Muscle of leg (tissue), 11 donors: Measurements from ENCODE around the gene HCRTR1. TPM values are rescaled to one million over a fixed set of nuclear protein-coding genes. Genes with fewer than 3 reads are reported as not detected.

ENCODE experiments used
- DNase-seq: peaks from one replicate; pipeline ENCODE4 v3.0.0; 2013
- H3K27ac ChIP-seq: one replicate; pipeline ENCODE4 v1.5.1; 2013; ENCODE audit warnings: mild to moderate bottlenecking, low read length, control low read depth
- H3K27me3 ChIP-seq: one replicate; pipeline ENCODE4 v1.6.1; 2013; ENCODE audit warnings: low read length; ENCODE audit not compliant: control insufficient read depth, insufficient read depth
- H3K36me3 ChIP-seq: one replicate; pipeline ENCODE4 v1.6.1; 2013; ENCODE audit warnings: low read length; ENCODE audit not compliant: control insufficient read depth, insufficient read depth
- H3K4me1 ChIP-seq: one replicate; pipeline ENCODE4 v1.6.1; 2013; ENCODE audit warnings: low read length; ENCODE audit not compliant: control insufficient read depth, insufficient read depth
- H3K4me3 ChIP-seq: one replicate; pipeline ENCODE4 v1.5.1; 2013; ENCODE audit warnings: low read length, control low read depth
- H3K9me3 ChIP-seq: replicated peaks from 2 replicates; pipeline ENCODE4 v1.6.1; 2013; ENCODE audit warnings: low read depth, low read length; ENCODE audit not compliant: control insufficient read depth
- WGBS: methylation state at CpG from one replicate; pipeline ENCODE4 v1.1.5; 2013; ENCODE audit warnings: missing lambda C conversion rate; ENCODE audit not compliant: insufficient coverage; 5-methylcytosine and 5-hydroxymethylcytosine counted together
- polyA plus RNA-seq, 8 donors: library from polyadenylated mRNA; unstranded; fragments of 120-200 nt; gene quantifications; one replicate each; pipeline versions ENCODE4 v1.2.1 to v1.2.3, GENCODE V29; 2013; ENCODE audit warnings: inconsistent platforms in 1 of 8, low replicate concordance in 1 of 8; ENCODE audit not compliant: insufficient read length in 8 of 8, insufficient read depth in 1 of 8
- total RNA-seq: library from RNA; stranded (reverse); fragments of 120-200 nt; gene quantifications from one replicate; pipeline ENCODE4 v1.2.4, GENCODE V29; 2013

The HCRTR1 gene
- total and polyA plus RNA-seq, 9 donors = 0.04 to 0.37 (median 0.16) TPM

GRCh38 chr1:31587720-31588423 is 29.6 kb upstream of the HCRTR1 start:
- H3K27ac ChIP-seq = no peak overlapping the region
- peaks cover 19% of the 10 kb centered on the region for H3K27me3 ChIP-seq
- 60% methylated on average over 12 of the region's 14 CpGs for WGBS
- no peaks in the 10 kb centered on the region for H3K9me3 ChIP-seq
- no peak for DNase-seq
- H3K36me3 ChIP-seq = no peaks in the 10 kb centered on the region
- H3K4me3 ChIP-seq = no peak overlapping the region
- H3K4me1 ChIP-seq = peaks cover 58% of the 10 kb centered on the region

- Histone ChIP-seq H3K4me1 (peaks cover 47% of the 10 kb centered on the region), H3K27me3 (peaks cover 19% of the 10 kb centered on the region), H3K27ac (peak overlapping the region; percentile 56), H3K36me3 (no peaks in the 10 kb centered on the region), H3K9me3 (no peaks in the 10 kb centered on the region), H3K4me3 (peak overlapping the region; percentile 16)
- 11% methylated on average over 59 of the region's 62 CpGs for WGBS
- peak; percentile 46 for DNase-seq
Observed at GRCh38 chr1:31588751-31589515, 28.6 kb upstream of the HCRTR1 start.

- no peaks in the 10 kb centered on the region for H3K36me3 ChIP-seq
- H3K4me1 ChIP-seq = peaks cover 27% of the 10 kb centered on the region
- peaks cover 17% of the 10 kb centered on the region for H3K27me3 ChIP-seq
- DNase-seq = peak; percentile 44
- no peak overlapping the region for H3K27ac ChIP-seq
- H3K9me3 ChIP-seq = no peaks in the 10 kb centered on the region
- H3K4me3 ChIP-seq = no peak overlapping the region
- 65% methylated on average over 7 of the region's 11 CpGs for WGBS
Observed at GRCh38 chr1:31591425-31592093, 25.9 kb upstream of the HCRTR1 start.

GRCh38 chr1:31592132-31592531 is 25.4 kb upstream of the HCRTR1 start:
- H3K36me3 ChIP-seq = no peaks in the 10 kb centered on the region
- no peak for DNase-seq
- H3K4me3 ChIP-seq = no peak overlapping the region
- no peak overlapping the region for H3K27ac ChIP-seq
- H3K4me1 ChIP-seq = peaks cover 22% of the 10 kb centered on the region
- no peaks in the 10 kb centered on the region for H3K9me3 ChIP-seq
- peaks cover 17% of the 10 kb centered on the region for H3K27me3 ChIP-seq

- DNase-seq = no peak
- WGBS = 50% methylated on average over 1 of the region's 5 CpGs
- no peak overlapping the region for H3K27ac ChIP-seq
- H3K4me3 ChIP-seq = no peak overlapping the region
- peaks cover 12% of the 10 kb centered on the region for H3K4me1 ChIP-seq
- no peaks in the 10 kb centered on the region for H3K9me3 ChIP-seq
- H3K36me3 ChIP-seq = no peaks in the 10 kb centered on the region
- peaks cover 14% of the 10 kb centered on the region for H3K27me3 ChIP-seq
Observed at GRCh38 chr1:31593136-31593665, 24.3 kb upstream of the HCRTR1 start.

GRCh38 chr1:31593770-31594632 is 23.5 kb upstream of the HCRTR1 start:
- H3K9me3 ChIP-seq = no peaks in the 10 kb centered on the region
- no peak overlapping the region for H3K4me3 ChIP-seq
- peaks cover 4% of the 10 kb centered on the region for H3K4me1 ChIP-seq
- H3K27ac ChIP-seq = no peak overlapping the region
- peak; percentile 43 for DNase-seq
- peaks cover 9% of the 10 kb centered on the region for H3K27me3 ChIP-seq
- no peaks in the 10 kb centered on the region for H3K36me3 ChIP-seq
- 34% methylated on average over 6 of the region's 10 CpGs for WGBS

- H3K9me3 ChIP-seq = no peaks in the 10 kb centered on the region
- no peak overlapping the region for H3K27ac ChIP-seq
- H3K4me3 ChIP-seq = no peak overlapping the region
- WGBS = 75% methylated on average over 3 of the region's 4 CpGs
- no peaks in the 10 kb centered on the region for H3K27me3 ChIP-seq
- no peaks in the 10 kb centered on the region for H3K36me3 ChIP-seq
- peaks cover 4% of the 10 kb centered on the region for H3K4me1 ChIP-seq
- no peak for DNase-seq
Observed at GRCh38 chr1:31595836-31596736, 21.4 kb upstream of the HCRTR1 start.

GRCh38 chr1:31596737-31597097 is 20.8 kb upstream of the HCRTR1 start:
- Histone ChIP-seq H3K9me3 (no peaks in the 10 kb centered on the region), H3K27ac (no peak overlapping the region)
- DNase-seq = no peak

GRCh38 chr1:31598980-31599379 is 18.5 kb upstream of the HCRTR1 start:
- H3K9me3 ChIP-seq = no peaks in the 10 kb centered on the region
- no CpG with 5 or more reads among the region's 7 CpGs for WGBS

More at GRCh38 chr1:31596737-31597097, 20.8 kb upstream of the HCRTR1 start:
- H3K4me3 ChIP-seq = no peak overlapping the region
- H3K36me3 ChIP-seq = no peaks in the 10 kb centered on the region
- peaks cover 4% of the 10 kb centered on the region for H3K4me1 ChIP-seq
- WGBS = 0% methylated on average over 1 of the region's 6 CpGs
- H3K27me3 ChIP-seq = no peaks in the 10 kb centered on the region

More at GRCh38 chr1:31598980-31599379, 18.5 kb upstream of the HCRTR1 start:
- Histone ChIP-seq H3K27me3 (no peaks in the 10 kb centered on the region), H3K4me1 (no peaks in the 10 kb centered on the region), H3K4me3 (no peak overlapping the region), H3K36me3 (no peaks in the 10 kb centered on the region), H3K27ac (no peak overlapping the region)
- DNase-seq = no peak
